Endothelial cell of hepatic sinusoid (primary cell): ENCODE results near the gene ICA1.
"Not testable (repeated sequence)": the region's sequence is repeated elsewhere in the genome, so short reads cannot be mapped to it uniquely, and the experiment has no call there.

Experiments used
- in situ Hi-C: cut with HindIII; loops from 2 replicates; pipeline ENCODE4 v1.10.0; 2017; ENCODE audit warnings: low sequenced_read_pairs

Gene ICA1

GRCh38 chr7:8111282-8111960 is 150.5 kb downstream of the ICA1 start:
- in situ Hi-C loops = no loop called here

- in situ Hi-C loops = no loop called here
Measured at GRCh38 chr7:8109196-8110022, 152.6 kb downstream of the ICA1 start.

- in situ Hi-C loops = no loop called here
Measured at GRCh38 chr7:8105449-8106095, 156.4 kb downstream of the ICA1 start.

- in situ Hi-C loops = no loop called here
Measured at GRCh38 chr7:8103282-8103681, 158.7 kb downstream of the ICA1 start.

- in situ Hi-C loops = not testable (repeated sequence)
Measured at GRCh38 chr7:8101292-8101691, 160.7 kb downstream of the ICA1 start.

- in situ Hi-C loops = loop anchor here (5.0 to 10.0 kb wide), 2 partner anchors 53 to 80 kb away; no protein-coding TSS in a partner anchor
Measured at GRCh38 chr7:8094164-8095140, 167.5 kb downstream of the ICA1 start.

- in situ Hi-C loops = loop anchor here (5.0 to 10.0 kb wide), 2 partner anchors 55 to 77 kb away; no protein-coding TSS in a partner anchor
Measured at GRCh38 chr7:8092140-8092539, 169.8 kb downstream of the ICA1 start.

GRCh38 chr7:8089036-8089780 is 172.8 kb downstream of the ICA1 start:
- in situ Hi-C loops = no loop called here

GRCh38 chr7:8086239-8086638 is 175.7 kb downstream of the ICA1 start:
- in situ Hi-C loops = no loop called here

- in situ Hi-C loops = no loop called here
Measured at GRCh38 chr7:8085420-8085819, 176.5 kb downstream of the ICA1 start.

- in situ Hi-C loops = no loop called here
Measured at GRCh38 chr7:8084836-8085235, 177.1 kb downstream of the ICA1 start.

- in situ Hi-C loops = no loop called here
Measured at GRCh38 chr7:8082762-8083161, 179.2 kb downstream of the ICA1 start.

GRCh38 chr7:8078418-8078817 is 183.5 kb downstream of the ICA1 start:
- in situ Hi-C loops = no loop called here

- in situ Hi-C loops = no loop called here
Measured at GRCh38 chr7:8070451-8071180, 191.4 kb downstream of the ICA1 start.

GRCh38 chr7:8068892-8069686 is 192.9 kb downstream of the ICA1 start:
- in situ Hi-C loops = no loop called here

- in situ Hi-C loops = no loop called here
Measured at GRCh38 chr7:8065356-8065813, 196.6 kb downstream of the ICA1 start.

GRCh38 chr7:8064828-8065227 is 197.1 kb downstream of the ICA1 start:
- in situ Hi-C loops = no loop called here

GRCh38 chr7:8063706-8064297 is 198.2 kb downstream of the ICA1 start:
- in situ Hi-C loops = no loop called here
